Ovary (tissue), 3 donors: ENCODE results near the gene WNT11.

Source experiments
- CTCF ChIP-seq, 3 donors: fragments of 450-650 bp in 2 of 3; fragments of 200-600 bp in 1 of 3; IDR thresholded peaks; one replicate each; pipeline versions ENCODE4 v1.5.1 to v1.8.0; 2016 to 2022; ENCODE audit warnings: antibody characterized with exemption in 3 of 3, mild to moderate bottlenecking in 1 of 3
- POLR2A ChIP-seq: fragments of 450-650 bp; IDR thresholded peaks from one replicate; pipeline ENCODE4 v1.6.1; 2017; ENCODE audit warnings: antibody characterized with exemption, mild to moderate bottlenecking, moderate library complexity
- donor health status: DM: no; HTN: no; CAD: no.

GRCh38 chr11:76206327-76207081, at the start of gene WNT11:
- TF ChIP-seq CTCF (IDR thresholded peaks at IDR 0.05), result no peak
- no peak for TF ChIP-seq POLR2A
